OCI-LY3 (cell line): ENCODE measurements around the gene SH2D3C.
"Not testable (repeated sequence)": the region's sequence is repeated elsewhere in the genome, so short reads cannot be mapped to it uniquely, and the experiment has no call there.

Experiments
- EZH2phosphoT487 ChIP-seq: fragments of 200-600 bp; shearing (Covaris generic); IDR thresholded peaks from 2 replicates; pipeline ENCODE4 v1.6.1; 2018; ENCODE audit warnings: antibody characterized with exemption, mixed run types, low read depth
- TF ChIP-seq, protein P1 (sequence below): fragments of 200-600, 300-600 bp; sonication (generic); IDR thresholded peaks from 2 replicates; pipeline ENCODE4 v1.5.1; 2014; ENCODE audit warnings: antibody characterized with exemption, low read length, low read depth

DNA sequence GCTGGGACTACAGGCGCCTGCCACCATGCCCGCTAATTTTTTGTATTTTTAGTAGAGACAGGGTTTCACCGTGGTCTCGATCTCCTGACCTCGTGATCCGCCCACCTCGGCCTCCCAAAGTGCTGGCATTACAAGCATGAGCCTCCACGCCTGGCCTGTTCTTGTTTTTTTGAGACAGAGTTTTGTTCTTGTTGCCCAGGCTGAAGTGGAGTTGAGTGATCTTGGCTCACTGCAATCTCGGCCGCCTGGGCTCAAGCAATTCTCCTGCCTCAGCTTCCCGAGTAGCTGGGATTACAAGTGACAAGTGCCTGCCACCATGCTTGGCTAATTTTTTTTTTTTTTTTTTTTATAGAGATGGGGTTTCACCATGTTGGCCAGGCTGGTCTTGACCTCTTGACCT lies 21.7 kb downstream of the SH2D3C start:
- TF ChIP-seq, protein P1, sequence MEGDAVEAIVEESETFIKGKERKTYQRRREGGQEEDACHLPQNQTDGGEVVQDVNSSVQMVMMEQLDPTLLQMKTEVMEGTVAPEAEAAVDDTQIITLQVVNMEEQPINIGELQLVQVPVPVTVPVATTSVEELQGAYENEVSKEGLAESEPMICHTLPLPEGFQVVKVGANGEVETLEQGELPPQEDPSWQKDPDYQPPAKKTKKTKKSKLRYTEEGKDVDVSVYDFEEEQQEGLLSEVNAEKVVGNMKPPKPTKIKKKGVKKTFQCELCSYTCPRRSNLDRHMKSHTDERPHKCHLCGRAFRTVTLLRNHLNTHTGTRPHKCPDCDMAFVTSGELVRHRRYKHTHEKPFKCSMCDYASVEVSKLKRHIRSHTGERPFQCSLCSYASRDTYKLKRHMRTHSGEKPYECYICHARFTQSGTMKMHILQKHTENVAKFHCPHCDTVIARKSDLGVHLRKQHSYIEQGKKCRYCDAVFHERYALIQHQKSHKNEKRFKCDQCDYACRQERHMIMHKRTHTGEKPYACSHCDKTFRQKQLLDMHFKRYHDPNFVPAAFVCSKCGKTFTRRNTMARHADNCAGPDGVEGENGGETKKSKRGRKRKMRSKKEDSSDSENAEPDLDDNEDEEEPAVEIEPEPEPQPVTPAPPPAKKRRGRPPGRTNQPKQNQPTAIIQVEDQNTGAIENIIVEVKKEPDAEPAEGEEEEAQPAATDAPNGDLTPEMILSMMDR = not testable (repeated sequence)
- TF ChIP-seq EZH2phosphoT487 = not testable (repeated sequence)
